ENCODE results near the gene BEND6. TPM values are rescaled to one million over a fixed set of nuclear protein-coding genes. Genes with fewer than 3 reads are reported as not detected.

Gene BEND6
- total and polyA plus RNA-seq, 2 of the 13 experiments (the other 11 are each of a cell fraction or from before 2014, with no cell fraction given), result 0.20 to 0.21 TPM

- peak; percentile 76 for TF ChIP-seq ARID5B (CRISPR knock-in tag; IDR thresholded peaks at IDR 0.05)
- peak; percentile 60; the same call in 1 of the 2 replicates for TF ChIP-seq ZNF841 (CRISPR knock-in tag; IDR thresholded peaks at IDR 0.05; ENCODE audit: borderline replicate concordance)
- TF ChIP-seq GMEB1 (CRISPR knock-in tag; IDR thresholded peaks at IDR 0.05; ENCODE audit: borderline replicate concordance), result peak; percentile 91
- TF ChIP-seq ZNF710 (CRISPR knock-in tag; IDR thresholded peaks at IDR 0.05; ENCODE audit: borderline replicate concordance), result peak; percentile 69
- peak; percentile 89 for TF ChIP-seq HOMEZ (CRISPR knock-in tag; IDR thresholded peaks at IDR 0.05; ENCODE audit: low read depth)
- TF ChIP-seq MAZ (IDR thresholded peaks at IDR 0.05; ENCODE audit: borderline replicate concordance, low read depth, low read length), result peak; percentile 15; the same call in 1 of the 2 replicates
- peak; percentile 63 for TF ChIP-seq MAZ (CRISPR knock-in tag; IDR thresholded peaks at IDR 0.05; ENCODE audit: low read depth)
- peak; percentile 71; the same call in 1 of the 2 replicates for TF ChIP-seq ZNF451 (CRISPR knock-in tag; IDR thresholded peaks at IDR 0.05)
- peak; percentile 84 for TF ChIP-seq ZGPAT (CRISPR knock-in tag; IDR thresholded peaks at IDR 0.05)
Measured at GRCh38 chr6:57046332-57047256, 91.7 kb downstream of the BEND6 start, which contains the start of gene KIAA1586 (continued).
